ENCODE data around the gene TMEM131L. TPM values are rescaled to one million over a fixed set of nuclear protein-coding genes. Genes with fewer than 3 reads are reported as not detected.

The TMEM131L gene
- total RNA-seq, 1 experiment from 2014 or later = 14.6 TPM

DNA sequence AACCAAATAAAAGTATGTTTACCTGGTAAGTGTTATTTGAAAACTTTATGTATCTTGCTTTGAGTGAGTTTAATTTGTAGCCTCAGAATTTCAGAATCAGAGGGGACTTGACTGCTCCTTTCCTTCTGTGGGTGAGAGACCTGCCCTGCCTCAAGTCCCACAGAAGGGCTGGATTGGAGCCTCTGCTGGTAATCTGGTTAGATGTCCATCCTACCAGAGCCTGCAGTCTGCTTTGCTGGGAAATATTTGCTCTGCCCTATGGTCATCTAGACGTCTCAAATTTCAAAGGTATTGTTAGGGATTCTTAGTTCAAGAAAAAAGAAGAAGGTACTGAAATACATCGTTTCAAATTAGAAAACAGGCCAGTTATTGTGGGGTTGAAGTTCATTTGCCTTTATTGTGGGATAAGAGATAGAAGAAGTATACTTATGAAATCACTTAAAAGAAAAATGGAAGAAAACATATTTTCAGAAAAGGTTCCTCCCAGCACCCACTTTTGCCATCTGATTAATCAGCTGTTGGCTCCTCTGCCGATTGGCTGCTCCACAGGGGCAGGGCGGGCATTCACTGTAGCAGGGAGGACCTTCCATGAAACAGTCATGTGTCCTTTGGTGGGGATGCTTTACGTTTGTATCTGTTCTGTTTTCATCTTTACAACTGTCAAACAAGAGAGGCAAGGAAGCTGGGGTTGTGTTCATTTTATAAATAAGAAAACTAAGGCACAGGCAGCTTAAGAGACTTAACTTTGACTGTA lies 144.6 kb downstream of the TMEM131L start:
- Histone ChIP-seq H3K79me2 (ENCODE audit: insufficient read depth, low read length) (no peaks in the 10 kb centered on the region), H2BK12ac (ENCODE audit: insufficient read length, low read depth, low read length) (no peak overlapping the region), H3K9me3 (ENCODE audit: control insufficient read depth, low read depth, low read length) (no peaks in the 10 kb centered on the region), H2BK20ac (ENCODE audit: low read depth, low read length, poor library complexity, severe bottlenecking) (no peak overlapping the region), H3K4me2 (ENCODE audit: insufficient read depth, insufficient read length, low read length) (no peak overlapping the region), H3K4ac (ENCODE audit: low read depth, low read length) (no peak overlapping the region), H4K91ac (ENCODE audit: insufficient read length, low read depth, low read length) (no peak overlapping the region), H2BK15ac (ENCODE audit: low read depth, low read length) (no peak overlapping the region), H3K18ac (ENCODE audit: insufficient read length, low read depth, low read length) (no peak overlapping the region), H3K56ac (ENCODE audit: insufficient read length, low read depth, low read length) (no peak overlapping the region), H3K23ac (ENCODE audit: insufficient read length, low read depth, low read length) (no peak overlapping the region), H4K8ac (replicated peaks; ENCODE audit: insufficient read length, low read depth, low read length) (no peak overlapping the region), H4K5ac (ENCODE audit: insufficient read length, low read depth, low read length) (no peak overlapping the region), H3K79me1 (ENCODE audit: insufficient read depth, low read depth, low read length, poor library complexity, severe bottlenecking) (no peaks in the 10 kb centered on the region), H3K4me1 (ENCODE audit: insufficient read depth, low read length) (no peaks in the 10 kb centered on the region; the same call in 1 of the 2 replicates), H2BK120ac (ENCODE audit: low read depth, low read length, poor library complexity, severe bottlenecking) (no peak overlapping the region), H3T11ph (ENCODE audit: low read length) (no peak overlapping the region), H4K20me1 (ENCODE audit: control insufficient read depth, insufficient read depth, insufficient read length) (no peaks in the 10 kb centered on the region), H3K14ac (ENCODE audit: insufficient read depth, low read length) (no peak overlapping the region), H3K23me2 (ENCODE audit: insufficient read length, low read depth, low read length, poor library complexity, severe bottlenecking) (no peaks in the 10 kb centered on the region), H3K9ac (ENCODE audit: extremely low read depth, insufficient read length, low read length) (no peak overlapping the region), H3K27ac (ENCODE audit: insufficient read length, low read depth, low read length) (no peak overlapping the region), H2AFZ (ENCODE audit: low read length) (no peak overlapping the region), H2AK5ac (ENCODE audit: insufficient read length, low read length) (no peak overlapping the region), H2BK5ac (ENCODE audit: insufficient read length, low read length) (no peak overlapping the region), H3K27me3 (ENCODE audit: insufficient read depth, low read length) (no peaks in the 10 kb centered on the region)
- TF ChIP-seq CTCF (conservative IDR thresholded peaks at IDR 0.05) = no peak
- H3K4me1 Mint-ChIP-seq = peaks cover 4 to 7% of the 10 kb centered on the region in 2 experiments
- no peaks in the 10 kb centered on the region; a peak in 1 of 5 replicates for H3K9me3 Mint-ChIP-seq
- no peaks in the 10 kb centered on the region for H3K27me3 Mint-ChIP-seq (ENCODE audit: low read depth)
- H3K36me3 Mint-ChIP-seq (ENCODE audit: insufficient read depth in 1 of 3, low read depth in 3 of 3) = peaks cover 31 to 36% (median 32%) of the 10 kb centered on the region in 3 experiments
- WGBS (ENCODE audit: extremely low coverage, insufficient read length, low lambda C conversion rate) = no CpG with 5 or more reads among the region's 5 CpGs
- no peak overlapping the region for H3K4me3 Mint-ChIP-seq
- no peak for DNase-seq
- H3K27ac Mint-ChIP-seq = peak overlapping the region in 2 of 3 experiments; percentile 11 to 61; a peak in 3 of 7 replicates

Measured in H9 (cell line).